Adipocyte (in vitro differentiated cells): ENCODE measurements around the gene YWHAE.
A peak's percentile ranks its signal among the peaks of the same experiment; 100 is the strongest.
"Not testable (repeated sequence)": the region's sequence is repeated elsewhere in the genome, so short reads cannot be mapped to it uniquely, and the experiment has no call there.

Experiments used
- DNase-seq: peaks from one replicate; pipeline ENCODE4 v3.0.0-alpha.2; 2015; ENCODE audit warnings: low read depth
- H3K27me3 ChIP-seq: replicated peaks from 2 replicates; pipeline ENCODE4 v1.7.0; 2013; ENCODE audit warnings: mild to moderate bottlenecking, low read length, moderate library complexity; ENCODE audit not compliant: control insufficient read depth, insufficient read depth
- H3K36me3 ChIP-seq: 2 replicates; pipeline ENCODE4 v1.7.0; 2013; ENCODE audit warnings: low read length, mild to moderate bottlenecking, moderate library complexity; ENCODE audit not compliant: control insufficient read depth, insufficient read depth, severe bottlenecking
- H3K4me1 ChIP-seq: 2 replicates; pipeline ENCODE4 v1.7.0; 2013; ENCODE audit warnings: mild to moderate bottlenecking, low read length, moderate library complexity; ENCODE audit not compliant: control insufficient read depth, insufficient read depth
- H3K4me3 ChIP-seq: 2 replicates; pipeline ENCODE4 v1.7.0; 2013; ENCODE audit warnings: mild to moderate bottlenecking, low read length, moderate library complexity
- H3K9ac ChIP-seq: 2 replicates; pipeline ENCODE4 v1.7.0; 2013; ENCODE audit warnings: mild to moderate bottlenecking, low read length, moderate library complexity
- H3K9me3 ChIP-seq: 2 replicates; pipeline ENCODE4 v1.7.0; 2013; ENCODE audit warnings: mild to moderate bottlenecking, low read length, moderate library complexity; ENCODE audit not compliant: control insufficient read depth

YWHAE gene

GRCh38 chr17:1431631-1432104, 31.6 kb upstream of the YWHAE start:
- Histone ChIP-seq H3K27me3 (no peaks in the 10 kb centered on the region), H3K36me3 (peaks cover 51% of the 10 kb centered on the region), H3K9ac (no peak overlapping the region), H3K4me3 (no peak overlapping the region), H3K4me1 (peaks cover 12% of the 10 kb centered on the region), H3K9me3 (no peaks in the 10 kb centered on the region)
- DNase-seq, result no peak

DNA sequence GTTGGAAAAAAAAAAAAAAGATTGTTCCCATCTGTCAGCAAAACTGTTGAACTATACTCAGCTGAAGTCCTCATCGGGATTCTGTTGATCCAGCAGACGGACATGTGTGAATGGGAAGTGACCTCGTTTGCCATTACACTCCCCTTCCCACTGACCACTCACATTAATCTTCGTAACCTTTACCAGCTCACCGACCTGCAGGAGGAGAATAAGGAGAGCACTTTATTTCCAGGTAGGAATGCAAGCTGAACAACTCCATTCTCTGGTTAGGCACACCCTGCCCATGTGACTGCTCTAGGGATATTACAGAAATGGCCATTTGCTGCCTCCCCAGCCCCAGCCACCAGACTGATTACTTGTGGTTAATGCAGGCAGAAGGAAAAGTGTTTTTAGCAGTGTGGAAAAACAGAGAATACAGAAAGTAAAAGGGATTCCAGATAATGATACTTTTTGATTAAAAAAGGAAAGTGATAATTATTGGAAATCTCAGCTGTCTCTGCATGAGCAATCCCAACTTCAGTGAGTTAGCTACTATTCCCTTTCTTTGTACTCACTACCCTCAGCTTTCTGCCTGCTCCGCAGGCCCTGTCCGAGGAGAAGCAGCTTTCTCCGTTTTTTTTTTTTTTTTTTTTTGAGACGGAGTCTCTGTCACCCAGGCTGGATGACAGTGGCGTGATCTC, 23.6 kb upstream of the YWHAE start:
- peak overlapping the region; percentile 40 for H3K4me3 ChIP-seq
- H3K27me3 ChIP-seq, result no peaks in the 10 kb centered on the region
- H3K9me3 ChIP-seq, result no peaks in the 10 kb centered on the region
- H3K36me3 ChIP-seq, result peaks cover 51% of the 10 kb centered on the region
- no peak for DNase-seq
- peaks cover 25% of the 10 kb centered on the region for H3K4me1 ChIP-seq
- no peak overlapping the region for H3K9ac ChIP-seq

GRCh38 chr17:1422885-1423284, 22.9 kb upstream of the YWHAE start:
- peaks cover 51% of the 10 kb centered on the region for H3K36me3 ChIP-seq
- peak; percentile 95 for DNase-seq

GRCh38 chr17:1421470-1421869, 21.4 kb upstream of the YWHAE start:
- H3K4me1 ChIP-seq, result peaks cover 25% of the 10 kb centered on the region
- no peak for DNase-seq
- no peak overlapping the region for H3K9ac ChIP-seq
- H3K9me3 ChIP-seq, result no peaks in the 10 kb centered on the region
- peaks cover 49% of the 10 kb centered on the region for H3K36me3 ChIP-seq
- H3K27me3 ChIP-seq, result no peaks in the 10 kb centered on the region
- no peak overlapping the region for H3K4me3 ChIP-seq

More at GRCh38 chr17:1422885-1423284, 22.9 kb upstream of the YWHAE start:
- Histone ChIP-seq H3K4me3 (peak overlapping the region; percentile 40), H3K9ac (no peak overlapping the region), H3K9me3 (no peaks in the 10 kb centered on the region), H3K27me3 (no peaks in the 10 kb centered on the region), H3K4me1 (peaks cover 25% of the 10 kb centered on the region)

- Histone ChIP-seq H3K4me3 (no peak overlapping the region), H3K4me1 (peaks cover 25% of the 10 kb centered on the region), H3K36me3 (peaks cover 45% of the 10 kb centered on the region), H3K9ac (no peak overlapping the region), H3K27me3 (no peaks in the 10 kb centered on the region), H3K9me3 (no peaks in the 10 kb centered on the region)
- no peak for DNase-seq
Observed at GRCh38 chr17:1420981-1421380, 21.0 kb upstream of the YWHAE start.

- no peaks in the 10 kb centered on the region for H3K9me3 ChIP-seq
- no peak overlapping the region for H3K4me3 ChIP-seq
- no peak overlapping the region for H3K9ac ChIP-seq
- H3K27me3 ChIP-seq, result no peaks in the 10 kb centered on the region
- peaks cover 25% of the 10 kb centered on the region for H3K4me1 ChIP-seq
- DNase-seq, result no peak
- H3K36me3 ChIP-seq, result peaks cover 37% of the 10 kb centered on the region
Observed at GRCh38 chr17:1420163-1420562, 20.1 kb upstream of the YWHAE start.

DNA sequence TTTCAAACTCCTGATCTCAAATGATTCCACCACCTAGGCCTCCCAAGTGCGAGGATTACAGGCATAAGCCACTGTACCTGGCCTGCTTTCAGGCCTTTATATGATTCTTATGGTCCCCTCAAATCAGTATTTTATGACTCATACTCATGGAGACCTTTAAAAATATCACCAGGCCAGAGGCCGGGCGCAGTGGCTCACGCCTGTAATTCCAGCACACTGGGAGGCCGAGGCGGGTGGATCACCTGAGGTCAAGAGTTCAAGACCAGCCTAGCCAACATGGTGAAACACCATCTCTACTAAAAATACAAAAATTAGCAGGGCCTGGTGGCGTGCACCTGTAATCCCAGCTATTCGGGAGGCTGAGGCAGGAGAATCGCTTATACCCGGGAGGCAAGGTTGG, 18.5 kb upstream of the YWHAE start:
- H3K27me3 ChIP-seq, H3K4me3 ChIP-seq, H3K9me3 ChIP-seq, H3K9ac ChIP-seq, DNase-seq: not testable (repeated sequence)
- Histone ChIP-seq H3K4me1 (peaks cover 23% of the 10 kb centered on the region), H3K36me3 (peaks cover 37% of the 10 kb centered on the region)

DNA sequence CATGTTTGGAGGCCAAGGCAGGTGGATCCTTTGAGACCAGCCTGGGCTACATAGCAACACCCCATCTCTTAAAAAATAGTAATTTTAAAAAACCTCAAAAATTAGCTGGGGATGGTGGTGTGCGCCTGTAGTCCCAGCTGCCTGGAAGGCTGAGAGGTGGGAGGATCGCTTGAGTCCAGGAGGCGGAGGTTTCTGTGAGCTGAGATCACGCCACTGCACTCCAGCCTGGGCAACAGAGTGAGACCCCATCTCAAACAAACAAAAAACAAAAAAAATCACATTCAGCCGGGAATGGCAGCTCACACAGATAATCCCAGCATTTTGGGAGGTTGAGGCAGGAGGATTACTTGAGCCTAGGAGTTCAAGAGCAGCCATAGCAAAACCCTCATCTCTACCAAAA, 16.4 kb upstream of the YWHAE start:
- no peaks in the 10 kb centered on the region for H3K27me3 ChIP-seq
- H3K4me3 ChIP-seq, result no peak overlapping the region
- H3K9ac ChIP-seq, result no peak overlapping the region
- no peaks in the 10 kb centered on the region for H3K9me3 ChIP-seq
- DNase-seq, result no peak
- H3K36me3 ChIP-seq, result peaks cover 19% of the 10 kb centered on the region
- peaks cover 17% of the 10 kb centered on the region for H3K4me1 ChIP-seq

- Histone ChIP-seq H3K4me3 (no peak overlapping the region), H3K27me3 (no peaks in the 10 kb centered on the region), H3K9me3 (no peaks in the 10 kb centered on the region), H3K9ac (no peak overlapping the region), H3K36me3 (peaks cover 5% of the 10 kb centered on the region), H3K4me1 (peaks cover 16% of the 10 kb centered on the region)
- DNase-seq, result no peak
Observed at GRCh38 chr17:1414634-1415033, 14.6 kb upstream of the YWHAE start.

DNA sequence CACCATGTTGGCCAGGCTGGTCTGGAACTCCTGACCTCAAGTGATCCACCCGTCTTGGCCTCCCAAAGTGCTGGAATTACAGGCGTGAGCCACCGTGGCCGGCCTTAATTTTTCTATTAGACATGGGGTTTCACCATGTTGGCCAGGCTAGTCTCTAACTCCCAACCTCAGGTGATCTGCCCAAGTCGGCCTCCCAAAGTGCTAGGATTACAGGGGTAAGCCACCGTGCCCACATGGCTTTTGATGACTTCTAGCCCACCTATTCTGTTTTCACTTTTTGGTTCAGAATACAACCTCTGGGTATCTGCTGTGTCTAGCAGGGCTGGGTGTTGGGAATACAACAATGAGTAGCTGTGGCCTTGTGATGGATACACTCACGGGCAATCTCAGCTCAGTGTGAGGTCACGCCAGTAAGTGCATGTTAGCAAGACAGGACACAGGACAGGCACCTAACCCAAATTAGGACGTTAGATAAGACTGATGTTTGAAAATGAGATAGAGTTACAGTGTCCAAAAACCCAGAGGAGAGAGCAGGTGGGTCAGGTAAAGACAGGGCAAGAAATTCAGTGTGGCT, 14.1 kb upstream of the YWHAE start:
- Histone ChIP-seq H3K27me3 (no peaks in the 10 kb centered on the region), H3K4me3 (no peak overlapping the region), H3K36me3 (peaks cover 5% of the 10 kb centered on the region), H3K4me1 (peaks cover 16% of the 10 kb centered on the region), H3K9ac (no peak overlapping the region), H3K9me3 (no peaks in the 10 kb centered on the region)
- no peak for DNase-seq

DNA sequence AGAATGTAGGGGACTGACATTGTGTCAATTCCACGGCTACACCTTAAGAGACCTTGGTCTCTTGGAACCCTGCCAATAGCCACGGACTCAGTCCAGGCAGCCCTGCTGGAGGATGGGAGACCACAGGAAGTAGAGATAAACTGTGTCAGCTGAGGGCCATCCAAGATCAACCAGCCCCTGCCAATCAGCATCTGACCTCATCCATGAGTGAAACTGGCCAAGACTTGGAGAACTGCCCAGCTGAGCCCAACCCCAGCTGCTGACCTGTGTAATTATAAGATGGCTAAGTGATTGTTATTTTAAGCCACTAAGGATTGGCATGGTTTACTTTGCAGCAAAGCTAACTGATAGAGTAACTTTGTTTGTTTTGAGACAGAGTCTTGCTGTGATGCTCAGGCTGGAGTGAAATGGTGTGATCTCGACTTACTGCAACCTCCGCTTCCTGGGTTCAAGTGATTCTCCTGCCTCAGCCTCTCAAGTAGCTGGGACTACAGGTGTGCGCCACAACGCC, 13.3 kb upstream of the YWHAE start:
- H3K4me1 ChIP-seq, result peaks cover 16% of the 10 kb centered on the region
- no peaks in the 10 kb centered on the region for H3K27me3 ChIP-seq
- peak overlapping the region; percentile 36 for H3K9ac ChIP-seq
- H3K36me3 ChIP-seq, result peaks cover 5% of the 10 kb centered on the region
- no peaks in the 10 kb centered on the region for H3K9me3 ChIP-seq
- peak; percentile 72 for DNase-seq
- no peak overlapping the region for H3K4me3 ChIP-seq
